Body of pancreas (tissue), 4 donors: ENCODE results near the gene STX3.

Experiments
- CTCF ChIP-seq, 7 experiments: fragments of 450-650 bp in 4 of 7; fragments of 200-600 bp in 3 of 7; sonication (generic) in 3 of 7; IDR thresholded peaks; one replicate each; pipeline ENCODE4 v1.5.1; 2016 to 2019; ENCODE audit warnings: antibody characterized with exemption in 7 of 7
- POLR2A ChIP-seq, 3 donors: fragments of 450-650 bp; IDR thresholded peaks; one replicate each; pipeline ENCODE4 v1.6.1; 2016; ENCODE audit warnings: antibody characterized with exemption in 3 of 3, mild to moderate bottlenecking in 2 of 3

GRCh38 chr11:59801160-59801706, 46.1 kb downstream of the STX3 start:
- TF ChIP-seq CTCF (IDR thresholded peaks at IDR 0.05) = no peak
- no peak for TF ChIP-seq POLR2A (IDR thresholded peaks at IDR 0.05)
